ENCODE measurements around the gene ZXDA.
"Not testable (repeated sequence)": the region's sequence is repeated elsewhere in the genome, so short reads cannot be mapped to it uniquely, and the experiment has no call there.

ZXDA gene

GRCh38 chrX:57910287-57910912 lies at the start of gene ZXDA:
ZXDA (minus strand) TSS chrX:57910458; CDS start chrX:57910420, 38 bp downstream.
- DNase-seq (ENCODE audit: low read depth in 2 of 2): not testable (repeated sequence)

GRCh38 chrX:57952320-57952678 lies 42.0 kb upstream of the ZXDA start:
- no peak for DNase-seq (ENCODE audit: low read depth in 2 of 2)

- DNase-seq (ENCODE audit: low read depth in 2 of 2): no peak
These were observed 41.5 kb upstream of the ZXDA start for GRCh38 chrX:57951666-57952319.

- no peak for DNase-seq (ENCODE audit: low read depth in 2 of 2)
These were observed 23.1 kb upstream of the ZXDA start for GRCh38 chrX:57933321-57933720.

GRCh38 chrX:57932266-57932665 lies 22.0 kb upstream of the ZXDA start:
- DNase-seq (ENCODE audit: low read depth in 2 of 2): no peak

GRCh38 chrX:57930051-57930450 lies 19.8 kb upstream of the ZXDA start:
- no peak for DNase-seq (ENCODE audit: low read depth in 2 of 2)

- DNase-seq (ENCODE audit: low read depth in 2 of 2): no peak
These were observed 19.1 kb upstream of the ZXDA start for GRCh38 chrX:57929373-57929772.

- no peak for DNase-seq (ENCODE audit: low read depth in 2 of 2)
These were observed 15.5 kb upstream of the ZXDA start for GRCh38 chrX:57925806-57926205.

- DNase-seq (ENCODE audit: low read depth in 2 of 2): peak in 1 of 2 donors; percentile 14
These were observed 8.6 kb upstream of the ZXDA start for GRCh38 chrX:57918750-57919436.

GRCh38 chrX:57915680-57916079 lies 5.4 kb upstream of the ZXDA start:
- no peak for DNase-seq (ENCODE audit: low read depth in 2 of 2)

- peak in 1 of 2 donors; percentile 3 for DNase-seq (ENCODE audit: low read depth in 2 of 2)
These were observed 517 bp downstream of the ZXDA start for GRCh38 chrX:57909595-57910286.

- DNase-seq (ENCODE audit: low read depth in 2 of 2): not testable (repeated sequence)
These were observed 1.2 kb downstream of the ZXDA start for GRCh38 chrX:57908972-57909594.

GRCh38 chrX:57906790-57907189 lies 3.5 kb downstream of the ZXDA start:
- DNase-seq (ENCODE audit: low read depth in 2 of 2): no peak

GRCh38 chrX:57905141-57905540 lies 5.1 kb downstream of the ZXDA start:
- DNase-seq (ENCODE audit: low read depth in 2 of 2): no peak

- no peak for DNase-seq (ENCODE audit: low read depth in 2 of 2)
These were observed 5.9 kb downstream of the ZXDA start for GRCh38 chrX:57904176-57904880.

- DNase-seq (ENCODE audit: low read depth in 2 of 2): no peak
These were observed 7.6 kb downstream of the ZXDA start for GRCh38 chrX:57902633-57903032.

GRCh38 chrX:57901466-57901865 lies 8.8 kb downstream of the ZXDA start:
- DNase-seq (ENCODE audit: low read depth in 2 of 2): no peak

GRCh38 chrX:57900975-57901374 lies 9.3 kb downstream of the ZXDA start:
- no peak for DNase-seq (ENCODE audit: low read depth in 2 of 2)

GRCh38 chrX:57899906-57900305 lies 10.4 kb downstream of the ZXDA start:
- no peak for DNase-seq (ENCODE audit: low read depth in 2 of 2)

GRCh38 chrX:57899064-57899463 lies 11.2 kb downstream of the ZXDA start:
- DNase-seq (ENCODE audit: low read depth in 2 of 2): no peak

- no peak for DNase-seq (ENCODE audit: low read depth in 2 of 2)
These were observed 38.8 kb downstream of the ZXDA start for GRCh38 chrX:57871463-57871862.
